MM.1S (cell line): ENCODE results near the gene PIK3R3.

Experiments used
- DNase-seq: peaks from one replicate; pipeline ENCODE4 v3.0.0-alpha.2; 2015
- H2AFZ ChIP-seq: fragments of 300-600 bp; sonication (generic); 2 replicates; pipeline ENCODE4 v1.6.0; 2016; ENCODE audit warnings: antibody characterized with exemption, low read length
- H3F3A ChIP-seq: fragments of 300-600 bp; sonication (generic); 2 replicates; pipeline ENCODE4 v1.6.1; 2016; ENCODE audit warnings: mild to moderate bottlenecking, antibody characterized with exemption, low read length, moderate library complexity, mixed read lengths; ENCODE audit not compliant: insufficient read depth
- H3K27ac ChIP-seq: fragments of 300-600 bp; sonication (generic); 2 replicates; pipeline ENCODE4 v1.5.1; 2016; ENCODE audit warnings: mild to moderate bottlenecking, low read length
- H3K27me3 ChIP-seq: fragments of 300-600 bp; sonication (generic); replicated peaks from 2 replicates; pipeline ENCODE4 v1.6.0; 2016; ENCODE audit warnings: low read length; ENCODE audit not compliant: insufficient read depth
- H3K36me3 ChIP-seq: fragments of 300-600 bp; sonication (generic); replicated peaks from 2 replicates; pipeline ENCODE4 v1.6.1; 2016; ENCODE audit warnings: mild to moderate bottlenecking, low read length, mixed read lengths; ENCODE audit not compliant: insufficient read depth
- H3K4me1 ChIP-seq: fragments of 300-600 bp; sonication (generic); 2 replicates; pipeline ENCODE4 v1.6.1; 2016; ENCODE audit warnings: low read length, mixed read lengths
- H3K4me2 ChIP-seq: fragments of 300-600 bp; sonication (generic); 2 replicates; pipeline ENCODE4 v1.6.0; 2016; ENCODE audit warnings: low read depth, low read length
- H3K4me3 ChIP-seq: fragments of 300-600 bp; sonication (generic); 2 replicates; pipeline ENCODE4 v1.5.1; 2016; ENCODE audit warnings: low read length, mixed read lengths
- H3K79me2 ChIP-seq: fragments of 300-600 bp; sonication (generic); 2 replicates; pipeline ENCODE4 v1.6.1; 2016; ENCODE audit warnings: mixed run types, low read length, mixed read lengths
- H3K9ac ChIP-seq: fragments of 300-600 bp; sonication (generic); 2 replicates; pipeline ENCODE4 v1.6.1; 2016; ENCODE audit warnings: low read length, mixed read lengths
- H3K9me2 ChIP-seq: fragments of 300-600 bp; sonication (generic); replicated peaks from 2 replicates; pipeline ENCODE4 v1.6.1; 2016; ENCODE audit warnings: mild to moderate bottlenecking, low read length, mixed read lengths; ENCODE audit not compliant: insufficient read depth
- H3K9me3 ChIP-seq: fragments of 300-600 bp; sonication (generic); replicated peaks from 2 replicates; pipeline ENCODE4 v1.6.1; 2016; ENCODE audit warnings: mild to moderate bottlenecking, low read length, mixed read lengths; ENCODE audit not compliant: insufficient read depth
- H4K20me1 ChIP-seq: fragments of 300-600 bp; sonication (generic); 2 replicates; pipeline ENCODE4 v1.6.1; 2016; ENCODE audit warnings: mild to moderate bottlenecking, low read length, moderate library complexity, mixed read lengths; ENCODE audit not compliant: insufficient read depth
- CTCF ChIP-seq: fragments of 300-600 bp; sonication (generic); IDR thresholded peaks from 2 replicates; pipeline ENCODE4 v1.5.1; 2016; ENCODE audit warnings: antibody characterized with exemption, low read length, mixed read lengths
- EZH2 ChIP-seq: fragments of 300-600 bp; sonication (generic); optimal IDR thresholded peaks from 2 replicates; pipeline ENCODE3; 2017; ENCODE audit warnings: low read depth, mild to moderate bottlenecking, antibody characterized with exemption, low read length, mixed read lengths
- EZH2phosphoT487 ChIP-seq: fragments of 300-600 bp; sonication (generic); IDR thresholded peaks from 2 replicates; pipeline ENCODE4 v1.6.1; 2018; ENCODE audit warnings: antibody characterized with exemption, low read length

The PIK3R3 gene

GRCh38 chr1:46019348-46019747 is 113.1 kb downstream of the PIK3R3 start:
- Histone ChIP-seq H3K9me3 (no peaks in the 10 kb centered on the region), H3K4me3 (no peak overlapping the region), H3K9me2 (no peaks in the 10 kb centered on the region), H3K36me3 (no peaks in the 10 kb centered on the region), H3K27me3 (no peaks in the 10 kb centered on the region), H3K27ac (no peak overlapping the region), H3K4me2 (no peak overlapping the region), H3F3A (no peaks in the 10 kb centered on the region), H2AFZ (no peak overlapping the region), H3K79me2 (no peaks in the 10 kb centered on the region), H3K4me1 (no peaks in the 10 kb centered on the region), H4K20me1 (no peaks in the 10 kb centered on the region), H3K9ac (no peak overlapping the region)
- DNase-seq = no peak
- TF ChIP-seq EZH2phosphoT487 (no peak), CTCF (no peak), EZH2 (no peak)

- DNase-seq = no peak
- H3K4me1 ChIP-seq = no peaks in the 10 kb centered on the region
- H3K4me2 ChIP-seq = no peak overlapping the region
- no peak overlapping the region for H3K9ac ChIP-seq
- no peak overlapping the region for H3K27ac ChIP-seq
- H3K4me3 ChIP-seq = no peak overlapping the region
- no peaks in the 10 kb centered on the region for H3K9me2 ChIP-seq
- H4K20me1 ChIP-seq = no peaks in the 10 kb centered on the region
- no peaks in the 10 kb centered on the region for H3K36me3 ChIP-seq
- TF ChIP-seq CTCF (no peak), EZH2 (no peak), EZH2phosphoT487 (no peak)
- no peaks in the 10 kb centered on the region for H3K79me2 ChIP-seq
- H3K27me3 ChIP-seq = no peaks in the 10 kb centered on the region
- H3F3A ChIP-seq = no peaks in the 10 kb centered on the region
- H2AFZ ChIP-seq = no peak overlapping the region
- H3K9me3 ChIP-seq = no peaks in the 10 kb centered on the region
Measured at GRCh38 chr1:46017876-46018503, 114.4 kb downstream of the PIK3R3 start.

- DNase-seq = no peak
- Histone ChIP-seq H3K36me3 (no peaks in the 10 kb centered on the region), H3K79me2 (no peaks in the 10 kb centered on the region), H3K9me2 (no peaks in the 10 kb centered on the region), H3K4me1 (no peaks in the 10 kb centered on the region), H3K27me3 (no peaks in the 10 kb centered on the region), H3K4me3 (no peak overlapping the region), H2AFZ (no peak overlapping the region), H3F3A (no peaks in the 10 kb centered on the region), H3K9me3 (no peaks in the 10 kb centered on the region), H4K20me1 (no peaks in the 10 kb centered on the region), H3K4me2 (no peak overlapping the region), H3K27ac (no peak overlapping the region), H3K9ac (no peak overlapping the region)
- TF ChIP-seq EZH2phosphoT487 (no peak), CTCF (no peak), EZH2 (no peak)
Measured at GRCh38 chr1:46013581-46013980, 118.8 kb downstream of the PIK3R3 start.
